Endodermal cell (in vitro differentiated cells): ENCODE measurements around the gene WWP2. TPM values are rescaled to one million over a fixed set of nuclear protein-coding genes. Genes with fewer than 3 reads are reported as not detected.

Experiments
- DNase-seq: peaks from one replicate; pipeline ENCODE4 v3.0.0-alpha.2; 2017
- H3K27ac ChIP-seq: 2 replicates; pipeline ENCODE4 v1.5.1; 2013; ENCODE audit warnings: mild to moderate bottlenecking, low read depth, low read length, moderate library complexity
- H3K27me3 ChIP-seq: 2 replicates; pipeline ENCODE4 v1.6.1; 2013; ENCODE audit warnings: mild to moderate bottlenecking, low read length, moderate library complexity; ENCODE audit not compliant: insufficient read depth, control insufficient read depth, poor library complexity, severe bottlenecking
- H3K36me3 ChIP-seq: 2 replicates; pipeline ENCODE4 v1.7.0; 2013; ENCODE audit warnings: mild to moderate bottlenecking, low read length, moderate library complexity; ENCODE audit not compliant: control insufficient read depth, insufficient read depth
- H3K4me1 ChIP-seq: one replicate; pipeline ENCODE4 v1.7.0; 2013; ENCODE audit warnings: low read length; ENCODE audit not compliant: control insufficient read depth, insufficient read depth
- H3K4me3 ChIP-seq: 2 replicates; pipeline ENCODE4 v1.5.1; 2013; ENCODE audit warnings: mild to moderate bottlenecking, low read length, moderate library complexity
- H3K9ac ChIP-seq: 2 replicates; pipeline ENCODE4 v1.6.1; 2013; ENCODE audit warnings: mild to moderate bottlenecking, low read length, moderate library complexity; ENCODE audit not compliant: poor library complexity, severe bottlenecking; ENCODE audit errors: extremely low read depth
- H3K9me3 ChIP-seq: 2 replicates; pipeline ENCODE4 v1.6.1; 2013; ENCODE audit warnings: mild to moderate bottlenecking, low read length, moderate library complexity; ENCODE audit not compliant: control insufficient read depth
- H3K27ac Mint-ChIP-seq: 2 replicates; pipeline ENCODE4 v1.8.0; 2020; ENCODE audit warnings: mixed read lengths
- H3K27me3 Mint-ChIP-seq: 2 replicates; pipeline ENCODE4 v1.8.0; 2021; ENCODE audit warnings: mild to moderate bottlenecking, mixed read lengths; ENCODE audit not compliant: insufficient read depth
- H3K36me3 Mint-ChIP-seq: 2 replicates; pipeline ENCODE4 v1.8.0; 2020; ENCODE audit warnings: low read depth, mixed read lengths
- H3K4me1 Mint-ChIP-seq: 2 replicates; pipeline ENCODE4 v1.8.0; 2020; ENCODE audit warnings: mixed read lengths
- H3K4me3 Mint-ChIP-seq: 2 replicates; pipeline ENCODE4 v1.8.0; 2020; ENCODE audit warnings: mild to moderate bottlenecking, moderate library complexity, mixed read lengths
- H3K9me3 Mint-ChIP-seq: 2 replicates; pipeline ENCODE4 v1.8.0; 2020; ENCODE audit warnings: mild to moderate bottlenecking, mixed read lengths
- WGBS, 2 experiments: methylation state at CpG; one replicate each; pipeline versions ENCODE4 v1.1.5 to v1.1.7; 2013; ENCODE audit warnings: missing lambda C conversion rate in 2 of 2, mixed read lengths in 1 of 2; ENCODE audit not compliant: insufficient coverage in 1 of 2, insufficient read length in 1 of 2; 5-methylcytosine and 5-hydroxymethylcytosine counted together
- total RNA-seq, 2 donors: library from RNA; stranded (reverse); fragmentation: NEBNext Ultra II Directional in 1 of 2; extraction: Animal tissue kit (Norgen Biotek cat#: 25700) in 1 of 2; gene quantifications; 2 replicates in 1 of 2; 3 replicates in 1 of 2; pipeline ENCODE4 v1.2.1, GENCODE V29; 2021
- TF ChIP-seq, protein P1 (sequence below): fragments of 200-600 bp; sonication (generic); conservative IDR thresholded peaks from 2 replicates; pipeline ENCODE4 v1.5.0; 2021; ENCODE audit warnings: antibody characterized with exemption, mild to moderate bottlenecking

Gene WWP2
- total RNA-seq, 2 donors from 2014 or later: 42.3 to 50.0 TPM

GRCh38 chr16:69893106-69893505, 131.0 kb downstream of the WWP2 start:
- WGBS, 2 experiments: 100% methylated on average over 1 to 2 of the region's 2 CpGs
- H3K36me3 Mint-ChIP-seq: peaks cover 26% of the 10 kb centered on the region
- H3K27ac ChIP-seq: no peak overlapping the region

DNA sequence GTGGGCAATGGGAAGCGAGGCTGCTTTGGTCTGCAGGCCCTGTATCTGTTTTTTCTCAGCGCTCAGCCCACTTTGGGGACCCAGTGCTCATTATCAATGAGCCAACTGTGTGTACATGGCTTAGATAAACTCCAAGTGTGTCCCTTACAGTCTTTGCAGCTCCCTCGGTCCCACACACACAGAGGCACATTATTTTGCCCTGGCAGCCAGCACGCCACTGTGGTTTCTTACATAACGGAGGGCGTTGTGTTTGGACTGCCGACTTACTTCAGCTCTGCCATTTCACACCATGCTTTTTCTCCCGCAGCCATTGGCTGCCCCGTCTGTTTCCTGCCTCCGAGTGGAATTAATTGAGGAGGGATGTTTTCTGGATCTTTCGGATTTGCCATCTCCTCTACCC, 132.5 kb downstream of the WWP2 start:
- Histone ChIP-seq H3K9me3 (no peaks in the 10 kb centered on the region), H3K9ac (no peak overlapping the region), H3K4me3 (no peak overlapping the region), H3K27ac (no peak overlapping the region), H3K4me1 (no peaks in the 10 kb centered on the region), H3K36me3 (peaks cover 2% of the 10 kb centered on the region), H3K27me3 (no peaks in the 10 kb centered on the region)
- H3K4me1 Mint-ChIP-seq: peaks cover 7% of the 10 kb centered on the region
- DNase-seq: no peak
- no peak overlapping the region for H3K4me3 Mint-ChIP-seq
- H3K36me3 Mint-ChIP-seq: peaks cover 17% of the 10 kb centered on the region
- 88 to 90% methylated on average over 6 to 11 of the region's 11 CpGs for WGBS, 2 experiments
- no peak overlapping the region for H3K27ac Mint-ChIP-seq
- no peaks in the 10 kb centered on the region for H3K9me3 Mint-ChIP-seq
- TF ChIP-seq, protein P1, sequence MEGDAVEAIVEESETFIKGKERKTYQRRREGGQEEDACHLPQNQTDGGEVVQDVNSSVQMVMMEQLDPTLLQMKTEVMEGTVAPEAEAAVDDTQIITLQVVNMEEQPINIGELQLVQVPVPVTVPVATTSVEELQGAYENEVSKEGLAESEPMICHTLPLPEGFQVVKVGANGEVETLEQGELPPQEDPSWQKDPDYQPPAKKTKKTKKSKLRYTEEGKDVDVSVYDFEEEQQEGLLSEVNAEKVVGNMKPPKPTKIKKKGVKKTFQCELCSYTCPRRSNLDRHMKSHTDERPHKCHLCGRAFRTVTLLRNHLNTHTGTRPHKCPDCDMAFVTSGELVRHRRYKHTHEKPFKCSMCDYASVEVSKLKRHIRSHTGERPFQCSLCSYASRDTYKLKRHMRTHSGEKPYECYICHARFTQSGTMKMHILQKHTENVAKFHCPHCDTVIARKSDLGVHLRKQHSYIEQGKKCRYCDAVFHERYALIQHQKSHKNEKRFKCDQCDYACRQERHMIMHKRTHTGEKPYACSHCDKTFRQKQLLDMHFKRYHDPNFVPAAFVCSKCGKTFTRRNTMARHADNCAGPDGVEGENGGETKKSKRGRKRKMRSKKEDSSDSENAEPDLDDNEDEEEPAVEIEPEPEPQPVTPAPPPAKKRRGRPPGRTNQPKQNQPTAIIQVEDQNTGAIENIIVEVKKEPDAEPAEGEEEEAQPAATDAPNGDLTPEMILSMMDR: no peak
- H3K27me3 Mint-ChIP-seq: no peaks in the 10 kb centered on the region

More at GRCh38 chr16:69893106-69893505, 131.0 kb downstream of the WWP2 start:
- Histone ChIP-seq H3K9me3 (no peaks in the 10 kb centered on the region), H3K9ac (no peak overlapping the region), H3K27me3 (no peaks in the 10 kb centered on the region), H3K4me1 (no peaks in the 10 kb centered on the region), H3K4me3 (no peak overlapping the region), H3K36me3 (peaks cover 17% of the 10 kb centered on the region)
- TF ChIP-seq, protein P1: no peak
- H3K9me3 Mint-ChIP-seq: no peaks in the 10 kb centered on the region
- H3K4me3 Mint-ChIP-seq: no peak overlapping the region
- no peak for DNase-seq
- H3K27ac Mint-ChIP-seq: no peak overlapping the region
- peaks cover 7% of the 10 kb centered on the region for H3K4me1 Mint-ChIP-seq
- no peaks in the 10 kb centered on the region for H3K27me3 Mint-ChIP-seq

DNA sequence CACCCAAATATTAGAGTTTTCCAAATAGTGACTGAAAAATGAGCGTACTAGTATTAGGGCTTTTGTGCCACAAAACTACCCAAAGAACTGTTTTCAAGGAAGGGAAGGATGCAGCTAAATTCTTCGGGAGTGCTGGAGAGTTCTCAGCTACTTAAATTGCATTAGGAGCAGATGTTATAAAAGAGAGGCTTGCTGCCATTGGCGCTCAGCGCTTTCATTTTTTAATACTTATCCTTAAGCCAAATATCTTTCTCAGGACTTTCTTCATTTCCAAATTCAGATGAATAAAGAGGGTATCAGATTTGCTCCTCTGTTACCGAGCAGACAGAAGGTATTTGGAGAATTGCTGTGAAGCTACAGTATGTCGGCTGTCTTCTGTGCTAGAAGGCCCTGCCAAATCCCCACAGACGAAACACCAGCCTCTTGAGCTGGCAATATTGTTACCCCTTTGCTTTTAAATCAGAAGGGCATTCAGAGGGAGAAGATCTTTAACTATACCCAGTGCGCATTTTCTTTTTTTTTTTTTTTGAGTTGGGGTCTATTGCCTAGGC, 141.8 kb downstream of the WWP2 start:
- H3K9ac ChIP-seq: no peak overlapping the region
- H3K9me3 ChIP-seq: no peaks in the 10 kb centered on the region
- H3K27me3 ChIP-seq: no peaks in the 10 kb centered on the region
- Mint-ChIP-seq H3K4me3 (no peak overlapping the region), H3K36me3 (peaks cover 37% of the 10 kb centered on the region), H3K4me1 (no peaks in the 10 kb centered on the region), H3K27me3 (no peaks in the 10 kb centered on the region), H3K27ac (no peak overlapping the region), H3K9me3 (no peaks in the 10 kb centered on the region)
- no peak overlapping the region for H3K4me3 ChIP-seq
- TF ChIP-seq, protein P1: no peak
- 94 to 95% methylated on average over 5 to 8 of the region's 8 CpGs for WGBS, 2 experiments
- no peaks in the 10 kb centered on the region for H3K4me1 ChIP-seq
- no peak for DNase-seq
- no peak overlapping the region for H3K27ac ChIP-seq
- no peaks in the 10 kb centered on the region for H3K36me3 ChIP-seq
